Sciatic nerve (tissue), 2 donors: ENCODE measurements around the gene TBC1D22A. TPM values are rescaled to one million over a fixed set of nuclear protein-coding genes. Genes with fewer than 3 reads are reported as not detected.

ENCODE experiments used
- ATAC-seq: fragments of 200-7000 bp; cut with Tn5 transposase; one replicate; pipeline ENCODE4 v1.9.1; 2020; ENCODE audit warnings: mild to moderate bottlenecking, moderate library complexity
- DNase-seq: peaks from one replicate; pipeline ENCODE4 v3.0.0-alpha.2; 2020; ENCODE audit warnings: low spot score
- intact Hi-C: fragments of 100-400 bp; cut with DNase I; formaldehyde crosslinking; loops from one replicate; pipeline ENCODE4 v1.14.2; 2022
- total RNA-seq: library from RNA; stranded (reverse); fragmentation: NEBNext Ultra II Directional; extraction: Animal tissue kit (Norgen Biotek cat#: 25700); gene quantifications from one replicate; pipeline ENCODE4 v1.2.1, GENCODE V29; 2021
- donor health status: DM: no; HTN: no; CAD: no.
- donor health status: DM: no; HTN: no; CAD: no.

TBC1D22A gene
- total RNA-seq, 1 donor from 2014 or later, result 36.3 TPM

DNA sequence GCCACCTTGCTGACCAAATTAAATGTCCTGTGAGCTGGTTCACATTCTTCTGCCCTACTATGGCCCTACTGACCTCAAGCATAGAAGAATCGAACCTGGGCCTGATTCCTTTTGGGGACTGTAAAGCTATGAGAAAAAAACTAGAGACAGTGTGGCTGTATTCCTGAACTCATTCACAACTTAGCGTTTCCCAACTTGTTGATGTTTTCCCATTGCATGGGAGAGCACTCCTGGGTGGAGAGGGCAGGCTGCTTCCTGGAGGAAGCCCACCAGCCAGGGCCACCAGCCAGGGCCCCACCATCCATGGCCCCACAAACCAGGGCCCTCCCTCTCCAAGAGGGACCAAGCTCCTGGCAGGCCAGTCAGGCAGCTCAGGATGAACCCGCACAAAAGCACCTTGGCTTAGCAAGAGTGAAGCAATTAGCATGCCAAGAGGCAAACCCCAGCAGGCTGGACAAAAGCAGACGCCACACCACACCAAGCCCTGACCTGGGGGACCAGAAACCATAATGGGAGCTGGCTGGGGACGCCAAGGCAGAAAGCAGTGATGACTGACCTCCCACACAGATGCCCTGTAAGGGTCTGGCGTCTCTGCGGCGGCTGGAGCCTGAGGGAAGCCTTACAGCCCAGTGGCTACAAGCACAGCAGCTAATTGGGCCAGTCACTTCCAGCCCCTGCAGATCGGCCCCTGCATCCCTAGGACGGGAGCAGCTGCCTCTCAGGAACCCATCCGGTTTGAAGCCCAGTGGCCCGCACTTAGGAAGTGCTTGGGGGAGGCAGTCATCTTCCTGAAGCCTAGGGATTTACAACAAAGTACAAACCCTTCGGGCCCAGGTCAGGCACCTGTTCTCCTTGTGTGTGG lies 26.5 kb upstream of the TBC1D22A start:
- intact Hi-C loops, result no loop called here
- no peak for ATAC-seq
- DNase-seq, result no peak

DNA sequence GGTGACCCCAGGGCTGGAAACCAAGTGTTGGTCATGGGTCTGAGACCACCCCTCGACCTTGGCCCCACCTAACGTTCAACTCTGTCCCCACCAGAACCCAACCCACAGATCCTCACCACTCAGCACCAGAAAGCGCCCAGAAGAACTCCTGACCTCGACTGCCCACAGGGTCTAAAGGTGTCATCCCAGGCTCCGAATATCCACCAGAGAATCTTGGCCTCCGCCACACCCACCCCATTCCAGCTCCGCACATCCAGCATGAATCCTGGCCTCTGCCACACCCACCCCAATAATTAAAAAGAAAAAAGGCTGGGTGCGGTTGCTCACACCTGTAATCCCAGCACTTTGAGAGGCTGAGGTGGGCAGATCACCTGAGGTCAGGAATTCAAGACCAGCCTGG lies 25.7 kb upstream of the TBC1D22A start:
- intact Hi-C loops, result no loop called here
- no peak for ATAC-seq

DNA sequence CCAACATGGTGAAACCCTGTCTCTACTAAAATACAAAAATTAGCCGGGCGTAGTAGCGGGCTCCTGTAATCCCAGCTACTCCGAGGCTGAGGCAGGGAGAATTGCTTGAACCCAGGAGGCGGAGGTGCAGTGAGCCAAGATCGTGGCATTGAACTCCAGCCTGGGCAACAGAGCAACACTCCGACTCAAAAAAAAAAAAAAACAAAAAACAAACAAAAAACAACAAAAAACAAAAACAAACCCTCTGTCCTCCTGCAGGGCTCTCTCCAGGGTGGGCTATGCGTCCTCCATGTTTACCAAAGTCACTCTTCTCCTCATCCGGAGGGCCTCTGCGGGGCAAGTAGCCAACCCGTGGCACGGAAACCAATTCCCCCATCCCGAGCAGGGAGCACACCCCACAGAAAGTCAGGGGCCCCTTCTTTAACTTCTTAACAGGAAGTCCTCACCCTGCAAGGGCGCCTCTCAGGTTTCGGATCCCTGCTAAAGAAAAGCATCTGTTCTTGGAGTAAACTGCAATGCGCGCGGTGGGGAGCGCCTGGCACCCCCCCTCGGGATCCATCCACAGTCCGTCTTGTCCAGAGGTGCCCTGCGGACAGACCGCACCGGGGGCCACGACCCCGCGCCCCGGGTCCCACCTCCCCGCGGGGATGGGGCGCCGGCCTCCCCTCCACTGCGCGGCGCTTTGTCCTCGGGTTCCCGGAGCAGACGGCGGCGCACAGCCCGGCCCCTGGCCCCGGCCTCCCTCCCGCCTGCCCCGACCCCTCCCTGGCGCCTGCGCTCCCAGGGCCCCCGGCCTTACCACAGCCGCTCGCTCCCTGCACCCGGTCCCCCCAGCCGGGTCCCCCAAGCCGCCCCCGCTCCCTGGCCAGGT lies 25.1 kb upstream of the TBC1D22A start:
- intact Hi-C loops, result no loop called here
- DNase-seq, result no peak
- peak; percentile 13 for ATAC-seq

More for the DNA sequence above, 25.7 kb upstream of the TBC1D22A start:
- DNase-seq, result no peak

DNA sequence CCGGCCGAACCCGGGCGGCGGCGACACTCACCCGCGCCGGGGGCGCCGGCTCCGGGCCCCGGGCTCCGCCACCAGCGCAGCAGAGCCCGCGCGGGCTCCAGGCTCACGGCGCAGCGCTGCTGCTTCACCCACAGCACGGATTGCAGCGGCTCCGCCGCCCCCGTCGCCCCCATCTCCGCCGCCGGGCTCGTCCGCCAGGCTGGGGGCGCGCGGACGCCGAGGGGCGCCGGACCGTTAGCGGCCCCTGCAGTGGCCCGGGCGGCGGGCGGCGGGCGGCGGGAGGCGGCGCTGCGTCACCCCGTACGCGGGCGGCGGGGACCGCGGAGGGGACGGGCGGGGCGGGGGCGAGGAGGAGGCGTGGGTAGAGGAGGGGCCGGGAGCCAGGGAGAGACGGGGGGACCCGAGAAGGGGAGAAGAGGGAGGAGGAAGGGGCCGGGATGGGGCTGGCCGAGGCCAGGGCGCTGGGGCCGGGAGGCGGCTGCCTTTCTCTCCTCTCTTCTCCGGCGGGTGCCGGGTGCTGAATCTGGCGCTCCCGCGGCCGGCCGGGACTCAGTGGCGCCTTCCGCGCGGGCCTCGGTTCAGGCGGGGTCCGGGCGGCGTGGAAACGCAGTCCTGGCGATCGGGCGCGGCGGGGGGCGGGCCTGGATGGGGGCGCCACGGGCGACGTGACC lies 24.3 kb upstream of the TBC1D22A start, which contains the start of gene CERK:
CERK (minus strand) TSS at position 277 of the 671 bp plus-strand sequence; CDS start at position 173, 104 bp downstream.
- intact Hi-C loops, result no loop called here
- ATAC-seq (peak; percentile 88), DNase-seq (peak; percentile 89)

DNA sequence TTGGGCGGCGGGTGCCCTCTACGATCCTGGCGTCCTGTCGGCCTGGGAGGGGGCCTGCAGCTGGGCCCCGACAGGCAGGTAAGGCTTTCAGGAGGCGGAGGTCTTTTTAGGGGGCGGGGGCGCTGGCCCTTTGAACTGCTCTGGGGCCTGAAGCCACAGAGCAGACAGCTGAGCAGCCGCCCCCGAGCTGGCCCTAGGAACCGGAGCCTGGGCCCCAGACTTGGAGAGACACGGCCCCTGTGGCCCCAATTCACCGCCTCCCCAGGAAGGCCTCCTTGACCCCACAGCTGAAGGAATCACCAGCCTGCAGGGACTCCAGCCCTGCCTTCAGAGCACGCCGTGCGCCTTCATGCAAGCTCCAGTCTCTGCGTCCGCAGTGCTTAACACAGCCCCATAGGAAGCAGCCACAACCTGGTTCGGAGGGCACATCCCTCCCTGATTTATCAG lies 23.8 kb upstream of the TBC1D22A start:
- DNase-seq (no peak), ATAC-seq (peak; percentile 9)
- intact Hi-C loops, result no loop called here

- DNase-seq (no peak), ATAC-seq (peak; percentile 11)
- intact Hi-C loops, result no loop called here
Measured at GRCh38 chr22:46739094-46739870, 23.2 kb upstream of the TBC1D22A start.

DNA sequence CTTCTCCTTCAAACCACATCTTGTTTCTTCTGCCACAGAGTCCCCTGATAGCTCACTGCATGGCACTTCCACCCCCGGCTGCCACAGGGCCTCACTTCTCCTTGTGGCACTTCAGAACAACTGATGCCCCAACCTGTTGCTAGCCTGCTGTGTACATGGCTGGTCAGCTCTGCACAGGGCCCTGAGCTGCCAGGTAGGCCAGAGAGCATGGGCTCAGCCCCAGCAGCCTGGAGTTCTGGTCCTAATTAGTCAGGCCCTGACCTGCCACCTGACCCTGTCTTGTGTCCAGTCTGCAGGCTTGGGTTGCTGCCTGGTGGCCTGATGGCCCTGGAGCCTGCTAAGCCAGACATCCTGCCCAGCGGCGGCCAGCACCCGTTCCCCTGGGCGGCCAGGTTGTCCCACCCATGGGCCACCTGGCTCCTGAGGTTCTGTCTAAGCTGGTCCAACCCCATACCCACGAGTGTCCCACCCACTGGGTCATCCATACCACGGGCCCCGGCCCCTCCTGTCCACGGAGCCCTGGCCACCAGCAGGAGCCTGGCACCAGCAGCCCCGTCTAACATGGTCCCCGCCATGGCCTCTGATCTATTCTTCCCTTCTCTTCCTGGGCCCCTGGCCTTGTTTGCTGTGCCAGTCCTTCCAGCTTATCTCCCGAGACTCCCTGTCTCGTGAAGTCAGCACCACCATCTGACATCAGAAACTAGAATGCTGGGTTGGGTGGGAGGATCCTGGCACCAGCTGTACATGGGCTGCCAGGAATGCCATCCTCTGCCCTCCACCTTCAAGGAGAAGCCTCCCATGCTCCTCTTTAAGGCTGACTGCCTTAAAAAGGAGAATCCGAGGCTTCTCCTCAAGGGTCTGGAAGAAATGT lies 21.3 kb upstream of the TBC1D22A start:
- ATAC-seq, result no peak
- DNase-seq, result no peak
- intact Hi-C loops, result no loop called here

- intact Hi-C loops, result no loop called here
Measured at GRCh38 chr22:46741974-46742519, 20.4 kb upstream of the TBC1D22A start.

DNA sequence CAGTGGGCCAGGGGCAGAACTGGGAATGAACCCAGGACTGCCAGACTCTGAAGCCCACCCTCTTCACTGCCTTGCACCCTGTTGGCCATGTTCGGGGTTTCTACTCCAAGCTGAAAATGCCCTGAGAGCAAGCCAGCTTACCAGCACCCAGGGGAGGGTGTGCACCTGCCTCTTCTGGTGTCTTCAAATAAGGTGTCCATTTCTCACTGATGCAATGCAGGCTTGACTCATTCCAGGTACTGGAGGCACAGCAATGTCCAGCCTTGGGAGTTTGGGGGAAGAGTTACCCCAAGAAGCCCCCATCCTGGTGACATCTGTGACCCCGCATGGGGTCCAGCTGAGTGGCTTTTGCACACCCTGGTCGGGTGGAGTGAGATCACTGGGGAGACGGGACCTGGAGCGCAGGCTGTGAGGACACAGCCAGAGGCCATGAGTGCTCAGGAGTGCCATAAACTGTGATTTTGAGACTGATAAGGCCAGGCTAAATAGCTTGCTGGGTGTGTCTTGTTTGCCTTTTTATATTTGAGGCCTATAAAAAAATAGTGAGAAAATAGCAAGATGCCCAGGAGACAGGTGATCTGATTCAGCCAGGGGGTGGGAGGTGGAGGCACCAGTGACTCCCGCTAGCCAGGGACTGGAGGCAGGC lies 19.8 kb upstream of the TBC1D22A start:
- intact Hi-C loops, result no loop called here
- ATAC-seq, result no peak

More at GRCh38 chr22:46741974-46742519, 20.4 kb upstream of the TBC1D22A start:
- no peak for ATAC-seq
- DNase-seq, result no peak

GRCh38 chr22:46744581-46744980 lies 17.9 kb upstream of the TBC1D22A start:
- no peak for DNase-seq
- no peak for ATAC-seq
- intact Hi-C loops, result no loop called here

More for the DNA sequence above, 19.8 kb upstream of the TBC1D22A start:
- no peak for DNase-seq

DNA sequence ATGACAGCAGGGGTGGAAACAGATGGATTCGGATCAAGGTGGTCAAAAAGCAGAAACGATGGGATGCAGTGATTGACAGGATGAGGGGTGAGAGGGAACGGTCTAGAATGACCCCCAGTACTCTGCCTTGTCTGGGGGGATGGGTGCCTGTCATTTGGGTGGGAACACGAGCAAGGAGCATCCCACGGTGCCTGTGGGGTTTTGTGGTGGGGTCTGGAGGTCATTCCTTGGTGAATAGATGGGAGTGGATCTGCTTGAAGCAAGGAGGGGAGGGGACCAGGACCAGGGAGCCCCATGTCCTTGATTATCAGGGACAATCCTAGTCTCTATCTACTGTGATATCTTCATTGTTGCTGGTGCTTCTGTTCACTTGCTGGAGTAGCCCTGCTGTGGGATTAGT lies 16.3 kb upstream of the TBC1D22A start:
- DNase-seq, result no peak
- ATAC-seq, result no peak
- intact Hi-C loops, result no loop called here

- ATAC-seq, result no peak
- DNase-seq, result no peak
- intact Hi-C loops, result no loop called here
Measured at GRCh38 chr22:46746620-46747019, 15.8 kb upstream of the TBC1D22A start.

DNA sequence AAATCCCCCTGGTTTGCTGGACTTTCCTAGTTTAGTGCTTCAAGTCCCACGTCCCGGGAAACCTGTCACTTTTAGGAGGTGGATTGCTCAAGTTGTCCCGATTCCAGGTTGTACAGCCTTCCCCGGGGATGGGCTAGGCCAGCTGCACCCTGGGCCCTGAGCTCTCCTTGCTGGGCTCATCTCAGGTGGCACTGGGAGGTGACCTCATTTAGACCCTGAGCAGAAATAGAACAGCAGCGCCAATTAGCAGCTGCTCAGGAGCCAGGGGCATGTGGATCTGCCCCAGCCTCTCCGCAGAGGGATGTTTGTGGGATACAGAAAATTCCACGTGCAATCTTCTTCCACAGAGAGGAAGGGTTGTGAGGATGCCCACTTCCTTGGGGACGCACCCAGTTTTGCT lies 14.8 kb upstream of the TBC1D22A start:
- intact Hi-C loops, result no loop called here
- ATAC-seq (no peak), DNase-seq (no peak)

GRCh38 chr22:46748206-46748907 lies 14.1 kb upstream of the TBC1D22A start:
- ATAC-seq (no peak), DNase-seq (no peak)
- intact Hi-C loops, result no loop called here

GRCh38 chr22:46748908-46749675 lies 13.4 kb upstream of the TBC1D22A start:
- intact Hi-C loops, result no loop called here
- DNase-seq, result no peak
- ATAC-seq, result no peak
